PC-9 (cell line): ENCODE results near the gene DCLRE1C. TPM values are rescaled to one million over a fixed set of nuclear protein-coding genes. Genes with fewer than 3 reads are reported as not detected.

Source experiments
- BruUV-seq: library from RNA; stranded (reverse); fragments of 400-500 nt; replicated peaks from 2 replicates; lab custom pipeline; 2021; lab: Mats Ljungman, UMichigan
- CTCF ChIA-PET: fragments of 300-600 bp; sonication (Branson Sonifier 250); formaldehyde crosslinking; loops from one replicate; lab custom pipeline; 2022; ENCODE audit warnings: antibody characterized with exemption; lab: Charles Lee
- POLR2A ChIA-PET: fragments of 300-600 bp; sonication (Branson Sonifier 250); formaldehyde crosslinking; loops from one replicate; lab custom pipeline; 2022; ENCODE audit warnings: antibody characterized with exemption; ENCODE audit not compliant: unreplicated experiment; lab: Charles Lee
- DNase-seq, 2 experiments: peaks; one replicate each; pipeline versions ENCODE4 v3.0.0 to v3.0.0-alpha.2; 2015 to 2022; ENCODE audit warnings: mixed read lengths in 1 of 2
- H2AFZ ChIP-seq: fragments of 200-600 bp; sonication (generic); 2 replicates; pipeline ENCODE4 v1.8.1; 2017; ENCODE audit warnings: antibody characterized with exemption
- H3F3A ChIP-seq: fragments of 200-600 bp; sonication (generic); 2 replicates; pipeline ENCODE4 v1.8.1; 2017; ENCODE audit warnings: antibody characterized with exemption, mild to moderate bottlenecking, low read depth; ENCODE audit not compliant: insufficient read depth
- H3K27ac ChIP-seq: fragments of 200-600 bp; sonication (generic); 2 replicates; pipeline ENCODE4 v1.6.1; 2016; ENCODE audit warnings: mixed run types
- H3K27me3 ChIP-seq: fragments of 200-600 bp; sonication (generic); 2 replicates; pipeline ENCODE4 v1.6.1; 2016; ENCODE audit warnings: low read depth, mixed run types; ENCODE audit not compliant: insufficient read depth
- H3K36me3 ChIP-seq: fragments of 200-600 bp; sonication (generic); 2 replicates; pipeline ENCODE4 v1.6.1; 2016; ENCODE audit warnings: low read depth, mixed run types
- H3K4me1 ChIP-seq: fragments of 200-600 bp; sonication (generic); replicated peaks from 2 replicates; pipeline ENCODE4 v1.6.1; 2016; ENCODE audit warnings: mixed run types; ENCODE audit not compliant: insufficient read depth
- H3K4me2 ChIP-seq: fragments of 200-600 bp; sonication (generic); 2 replicates; pipeline ENCODE4 v1.6.1; 2017; ENCODE audit warnings: mixed run types
- H3K4me3 ChIP-seq: fragments of 200-600 bp; sonication (generic); 2 replicates; pipeline ENCODE4 v1.6.1; 2016; ENCODE audit warnings: mixed run types
- H3K79me2 ChIP-seq: fragments of 200-600 bp; sonication (generic); 2 replicates; pipeline ENCODE4 v1.6.1; 2017; ENCODE audit warnings: low read depth, mixed run types
- H3K9me2 ChIP-seq: fragments of 200-600 bp; sonication (generic); 2 replicates; pipeline ENCODE4 v1.8.1; 2017; ENCODE audit warnings: mild to moderate bottlenecking; ENCODE audit not compliant: insufficient read depth
- H3K9me3 ChIP-seq: fragments of 200-600 bp; sonication (generic); 2 replicates; pipeline ENCODE4 v1.8.1; 2016; ENCODE audit warnings: low read depth; ENCODE audit not compliant: insufficient read depth
- H4K20me1 ChIP-seq: fragments of 200-600 bp; sonication (generic); 2 replicates; pipeline ENCODE4 v1.8.1; 2017; ENCODE audit not compliant: insufficient read depth
- EZH2 ChIP-seq: fragments of 200-600 bp; sonication (generic); IDR thresholded peaks from 2 replicates; pipeline ENCODE4 v1.8.0; 2017; ENCODE audit warnings: antibody characterized with exemption, low read depth
- intact Hi-C: fragments of 100-400 bp; cut with micrococcal nuclease; formaldehyde crosslinking; loops from one replicate; pipeline ENCODE4 v1.10.0; 2022; ENCODE audit not compliant: unreplicated experiment
- total RNA-seq: library from RNA; stranded (reverse); gene quantifications from 2 replicates; pipeline ENCODE4 v1.2.3, GENCODE V29; 2021
- TF ChIP-seq, protein P1 (sequence below): fragments of 200-600 bp; sonication (generic); conservative IDR thresholded peaks from 2 replicates; pipeline ENCODE4 v1.6.1; 2017; ENCODE audit warnings: mixed run types, antibody characterized with exemption, mild to moderate bottlenecking, moderate library complexity

The DCLRE1C gene
- total RNA-seq, 1 experiment from 2014 or later = 14.0 TPM

DNA sequence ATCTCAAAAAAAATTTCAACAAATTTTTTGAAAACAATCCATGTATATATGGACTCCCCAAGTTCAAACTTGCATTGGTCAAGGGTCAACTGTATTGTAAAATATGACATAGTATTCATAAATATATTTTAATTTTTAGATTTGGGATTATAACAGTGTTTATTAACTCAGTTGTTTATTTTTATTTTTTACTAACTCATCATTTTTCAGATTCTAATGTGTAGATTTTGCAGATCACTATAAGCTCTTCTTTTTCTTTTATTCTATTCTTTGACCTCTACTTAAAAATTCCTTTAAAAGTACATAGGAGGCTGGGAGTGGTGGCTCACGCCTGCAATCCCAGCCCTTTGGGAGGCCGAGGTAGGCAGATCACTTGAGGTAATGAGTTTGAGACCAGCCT lies 14.0 kb upstream of the DCLRE1C start:
- H3K9me3 ChIP-seq = no peaks in the 10 kb centered on the region
- no peaks in the 10 kb centered on the region for H3K4me1 ChIP-seq
- H3K27me3 ChIP-seq = no peaks in the 10 kb centered on the region
- TF ChIP-seq, protein P1, sequence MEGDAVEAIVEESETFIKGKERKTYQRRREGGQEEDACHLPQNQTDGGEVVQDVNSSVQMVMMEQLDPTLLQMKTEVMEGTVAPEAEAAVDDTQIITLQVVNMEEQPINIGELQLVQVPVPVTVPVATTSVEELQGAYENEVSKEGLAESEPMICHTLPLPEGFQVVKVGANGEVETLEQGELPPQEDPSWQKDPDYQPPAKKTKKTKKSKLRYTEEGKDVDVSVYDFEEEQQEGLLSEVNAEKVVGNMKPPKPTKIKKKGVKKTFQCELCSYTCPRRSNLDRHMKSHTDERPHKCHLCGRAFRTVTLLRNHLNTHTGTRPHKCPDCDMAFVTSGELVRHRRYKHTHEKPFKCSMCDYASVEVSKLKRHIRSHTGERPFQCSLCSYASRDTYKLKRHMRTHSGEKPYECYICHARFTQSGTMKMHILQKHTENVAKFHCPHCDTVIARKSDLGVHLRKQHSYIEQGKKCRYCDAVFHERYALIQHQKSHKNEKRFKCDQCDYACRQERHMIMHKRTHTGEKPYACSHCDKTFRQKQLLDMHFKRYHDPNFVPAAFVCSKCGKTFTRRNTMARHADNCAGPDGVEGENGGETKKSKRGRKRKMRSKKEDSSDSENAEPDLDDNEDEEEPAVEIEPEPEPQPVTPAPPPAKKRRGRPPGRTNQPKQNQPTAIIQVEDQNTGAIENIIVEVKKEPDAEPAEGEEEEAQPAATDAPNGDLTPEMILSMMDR = no peak
- no peak for TF ChIP-seq EZH2
- BruUV-seq = no TSS peak
- CTCF ChIA-PET = interaction anchor here (0.6 kb wide), 1 partner anchor 112 kb away, joined by 4 read pairs; no protein-coding TSS in a partner anchor
- no peaks in the 10 kb centered on the region for H3F3A ChIP-seq
- no peaks in the 10 kb centered on the region for H3K36me3 ChIP-seq
- DNase-seq = no peak
- H3K27ac ChIP-seq = no peak overlapping the region
- intact Hi-C loops = loop anchor here (10.0 kb wide), 1 partner anchor 473 kb away; no protein-coding TSS in a partner anchor
- H3K9me2 ChIP-seq = no peaks in the 10 kb centered on the region
- H3K4me3 ChIP-seq = no peak overlapping the region
- H2AFZ ChIP-seq = no peak overlapping the region
- no peaks in the 10 kb centered on the region for H3K79me2 ChIP-seq
- H4K20me1 ChIP-seq = no peaks in the 10 kb centered on the region
- POLR2A ChIA-PET = no interaction called here
- no peak overlapping the region for H3K4me2 ChIP-seq

GRCh38 chr10:14959221-14960057 lies 5.5 kb upstream of the DCLRE1C start, which contains the start of gene MEIG1:
MEIG1 (plus strand) TSS chr10:14959388; CDS start chr10:14966469, 7,081 bp downstream.
- H3K9me3 ChIP-seq = no peaks in the 10 kb centered on the region
- TF ChIP-seq, protein P1 = no peak
- no peak for TF ChIP-seq EZH2
- ChIA-PET CTCF (no interaction called here), POLR2A (interaction anchor here (0.5 to 0.7 kb wide), 6 partner anchors 102 to 577 kb away, joined by 3 to 6 read pairs (median 3); partner anchors contain the start of genes CDNF, HSPA14 and MSANTD7)
- no peaks in the 10 kb centered on the region for H3K9me2 ChIP-seq
- DNase-seq = peak; percentile 73 to 96
- H3F3A ChIP-seq = peaks cover 27% of the 10 kb centered on the region
- 0 out of 2 replicates have a peak, but pooled peaks cover 4% of the 10 kb centered on the region for H3K79me2 ChIP-seq
- peak within 1 kb of the TSS; percentile 98 for H3K4me2 ChIP-seq
- peak within 1 kb of the TSS; percentile 97 for H3K27ac ChIP-seq
- intact Hi-C loops = loop anchor here (5.0 to 10.0 kb wide), 2 partner anchors 208 to 465 kb away; partner anchors contain the start of gene NMT2
- H4K20me1 ChIP-seq = no peaks in the 10 kb centered on the region
- no peaks in the 10 kb centered on the region for H3K27me3 ChIP-seq
- H3K36me3 ChIP-seq = no peaks in the 10 kb centered on the region
- H3K4me3 ChIP-seq = peak within 1 kb of the TSS; percentile 97
- peaks cover 11% of the 10 kb centered on the region for H3K4me1 ChIP-seq
- H2AFZ ChIP-seq = peak within 1 kb of the TSS; percentile 99
- no TSS peak for BruUV-seq

GRCh38 chr10:14958872-14959220 lies 5.0 kb upstream of the DCLRE1C start:
- H3K27ac ChIP-seq = peak overlapping the region; percentile 5; the same call in 1 of the 2 replicates
- CTCF ChIA-PET = no interaction called here
- no peaks in the 10 kb centered on the region for H3K9me2 ChIP-seq
- BruUV-seq = TSS peak; percentile 67
- peaks cover 31% of the 10 kb centered on the region for H3F3A ChIP-seq
- intact Hi-C loops = loop anchor here (5.0 kb wide), 1 partner anchor 208 kb away; the partner anchor contains the start of gene NMT2
- POLR2A ChIA-PET = interaction anchor here (0.5 to 0.7 kb wide), 6 partner anchors 91 to 576 kb away, joined by 3 to 11 read pairs (median 4); partner anchors contain the start of genes CDNF, HSPA14 and MSANTD7
- TF ChIP-seq, protein P1 = no peak
- no peak for TF ChIP-seq EZH2
- peaks cover 11% of the 10 kb centered on the region for H3K4me1 ChIP-seq
- H2AFZ ChIP-seq = peak overlapping the region; percentile 99
- H3K79me2 ChIP-seq = 0 out of 2 replicates have a peak, but pooled peaks cover 4% of the 10 kb centered on the region
- H4K20me1 ChIP-seq = no peaks in the 10 kb centered on the region
- no peak for DNase-seq
- peak overlapping the region; percentile 97 for H3K4me3 ChIP-seq
- no peaks in the 10 kb centered on the region for H3K36me3 ChIP-seq
- no peaks in the 10 kb centered on the region for H3K9me3 ChIP-seq
- peak overlapping the region; percentile 98 for H3K4me2 ChIP-seq
- no peaks in the 10 kb centered on the region for H3K27me3 ChIP-seq
